Omental fat pad (tissue), 4 donors: ENCODE measurements around the gene MACROD1. TPM values are rescaled to one million over a fixed set of nuclear protein-coding genes. Genes with fewer than 3 reads are reported as not detected.

Source experiments
- ATAC-seq: fragments of 150-250 bp; one replicate; pipeline ENCODE4 v1.9.1; 2016; ENCODE audit warnings: mild to moderate bottlenecking, moderate library complexity; ENCODE audit not compliant: low FRiP score
- DNase-seq: peaks from one replicate; pipeline ENCODE4 v3.0.0-alpha.2; 2019; ENCODE audit warnings: low spot score
- CTCF ChIP-seq, 3 donors: fragments of 450-650 bp; IDR thresholded peaks; one replicate each; pipeline ENCODE4 v1.5.1; 2016 to 2017; ENCODE audit warnings: antibody characterized with exemption in 3 of 3, mild to moderate bottlenecking in 3 of 3, moderate library complexity in 2 of 3
- total RNA-seq, 4 donors: library from RNA; depleted of rRNA; stranded (reverse); fragments of >200 nt; gene quantifications; one replicate each; pipeline ENCODE4 v1.1.0, GENCODE V29; 2016

The MACROD1 gene
- total RNA-seq, 4 donors from 2014 or later: 13.8 to 40.9 (median 26.2) TPM

- DNase-seq: no peak
- no peak for ATAC-seq
- no peak for TF ChIP-seq CTCF (IDR thresholded peaks at IDR 0.05)
These were observed 130.8 kb downstream of the MACROD1 start for GRCh38 chr11:64035081-64035524.

GRCh38 chr11:64034411-64034811, 131.5 kb downstream of the MACROD1 start:
- no peak for ATAC-seq
- TF ChIP-seq CTCF (IDR thresholded peaks at IDR 0.05): no peak
- DNase-seq: no peak

- DNase-seq (no peak), ATAC-seq (no peak)
- no peak for TF ChIP-seq CTCF (IDR thresholded peaks at IDR 0.05)
These were observed 133.9 kb downstream of the MACROD1 start for GRCh38 chr11:64032050-64032449.

- no peak for TF ChIP-seq CTCF (IDR thresholded peaks at IDR 0.05)
- no peak for ATAC-seq
- no peak for DNase-seq
These were observed 134.9 kb downstream of the MACROD1 start for GRCh38 chr11:64031001-64031400.

GRCh38 chr11:64029773-64030172, 136.1 kb downstream of the MACROD1 start:
- no peak for DNase-seq
- TF ChIP-seq CTCF (IDR thresholded peaks at IDR 0.05): no peak
- no peak for ATAC-seq

GRCh38 chr11:64028398-64029115, 137.4 kb downstream of the MACROD1 start:
- DNase-seq (no peak), ATAC-seq (no peak)
- TF ChIP-seq CTCF (IDR thresholded peaks at IDR 0.05): no peak
